ENCODE measurements around the gene PWWP2B. TPM values are rescaled to one million over a fixed set of nuclear protein-coding genes. Genes with fewer than 3 reads are reported as not detected.

PWWP2B gene
- total RNA-seq, 4 donors from 2014 or later, result 28.3 to 33.1 (median 28.9) TPM

- H3K4me3 ChIP-seq (ENCODE audit: low read depth, poor library complexity, severe bottlenecking), result no peak overlapping the region
- intact Hi-C loops (cut with DNase I; ENCODE audit: low total_unique reads), result no loop called here
- no peak for TF ChIP-seq POLR2A (IDR thresholded peaks at IDR 0.05)
- DNase-seq (ENCODE audit: low spot score in 2 of 2), result no peak
- 40 to 48% methylated on average over 17 of the region's 18 CpGs for WGBS, 2 donors
Measured at GRCh38 chr10:132429281-132430230, 32.6 kb downstream of the PWWP2B start.

GRCh38 chr10:132430231-132430743 lies 33.3 kb downstream of the PWWP2B start:
- no peak for TF ChIP-seq POLR2A (IDR thresholded peaks at IDR 0.05)
- TF ChIP-seq CTCF (IDR thresholded peaks at IDR 0.05), result no peak

GRCh38 chr10:132430861-132431271 lies 33.9 kb downstream of the PWWP2B start:
- intact Hi-C loops (cut with DNase I; ENCODE audit: low total_unique reads), result no loop called here
- H3K4me3 ChIP-seq (ENCODE audit: low read depth, poor library complexity, severe bottlenecking), result no peak overlapping the region
- TF ChIP-seq POLR2A (IDR thresholded peaks at IDR 0.05) (no peak), CTCF (IDR thresholded peaks at IDR 0.05) (no peak)
- 95% methylated on average over 8 of the region's 8 CpGs for WGBS, 2 donors
- DNase-seq (ENCODE audit: low spot score in 2 of 2), result no peak

More at GRCh38 chr10:132430231-132430743, 33.3 kb downstream of the PWWP2B start:
- 79 to 91% methylated on average over 8 of the region's 8 CpGs for WGBS, 2 donors
- no peak overlapping the region for H3K4me3 ChIP-seq (ENCODE audit: low read depth, poor library complexity, severe bottlenecking)
- no peak for DNase-seq (ENCODE audit: low spot score in 2 of 2)
- intact Hi-C loops (cut with DNase I; ENCODE audit: low total_unique reads), result no loop called here

GRCh38 chr10:132431537-132432175 lies 34.7 kb downstream of the PWWP2B start:
- intact Hi-C loops (cut with DNase I; ENCODE audit: low total_unique reads), result no loop called here
- 84 to 86% methylated on average over 11 to 12 of the region's 12 CpGs for WGBS, 2 donors
- no peak for DNase-seq (ENCODE audit: low spot score in 2 of 2)
- TF ChIP-seq CTCF (IDR thresholded peaks at IDR 0.05) (no peak), POLR2A (IDR thresholded peaks at IDR 0.05) (no peak)
- no peak overlapping the region for H3K4me3 ChIP-seq (ENCODE audit: low read depth, poor library complexity, severe bottlenecking)

GRCh38 chr10:132432176-132432540 lies 35.2 kb downstream of the PWWP2B start:
- WGBS, 2 donors, result 89 to 90% methylated on average over 11 to 12 of the region's 12 CpGs
- H3K4me3 ChIP-seq (ENCODE audit: low read depth, poor library complexity, severe bottlenecking), result no peak overlapping the region
- intact Hi-C loops (cut with DNase I; ENCODE audit: low total_unique reads), result no loop called here
- TF ChIP-seq CTCF (IDR thresholded peaks at IDR 0.05), result no peak
- TF ChIP-seq POLR2A (IDR thresholded peaks at IDR 0.05), result no peak
- no peak for DNase-seq (ENCODE audit: low spot score in 2 of 2)
